Epithelial cell of proximal tubule (primary cell): ENCODE data around the gene ZSWIM1. TPM values are rescaled to one million over a fixed set of nuclear protein-coding genes. Genes with fewer than 3 reads are reported as not detected.
"Not testable (repeated sequence)": the region's sequence is repeated elsewhere in the genome, so short reads cannot be mapped to it uniquely, and the experiment has no call there.

Source experiments
- DNase-seq: peaks from one replicate; pipeline ENCODE4 v3.0.0-alpha.2; 2011; ENCODE audit warnings: low read depth
- H3K4me3 ChIP-seq: 2 replicates; pipeline ENCODE4 v1.5.1; 2011; ENCODE audit warnings: low read depth, mild to moderate bottlenecking, low read length
- CTCF ChIP-seq: conservative IDR thresholded peaks from 2 replicates; pipeline ENCODE4 v1.5.1; 2012; ENCODE audit warnings: low read depth, mild to moderate bottlenecking, low read length
- total RNA-seq: library from RNA; depleted of rRNA; stranded (reverse); fragments of >200 nt; gene quantifications from 2 replicates; pipeline ENCODE4 v1.2.3, GENCODE V29; 2015

The ZSWIM1 gene
- total RNA-seq, 1 donor from 2014 or later = 7.3 TPM

GRCh38 chr20:45921337-45922189, 40.5 kb downstream of the ZSWIM1 start:
- no peak for DNase-seq
- no peak for TF ChIP-seq CTCF
- H3K4me3 ChIP-seq = no peak overlapping the region

GRCh38 chr20:45924391-45925261, 43.6 kb downstream of the ZSWIM1 start:
- no peak for TF ChIP-seq CTCF
- no peak overlapping the region for H3K4me3 ChIP-seq
- DNase-seq = no peak

GRCh38 chr20:45925821-45926506, 44.9 kb downstream of the ZSWIM1 start:
- no peak for DNase-seq
- H3K4me3 ChIP-seq = no peak overlapping the region
- TF ChIP-seq CTCF = no peak

- no peak for DNase-seq
- H3K4me3 ChIP-seq = no peak overlapping the region
- TF ChIP-seq CTCF = no peak
These were observed 45.7 kb downstream of the ZSWIM1 start for GRCh38 chr20:45926731-45927070.

- DNase-seq = no peak
- TF ChIP-seq CTCF = no peak
- no peak overlapping the region for H3K4me3 ChIP-seq
These were observed 46.2 kb downstream of the ZSWIM1 start for GRCh38 chr20:45927071-45927878.

- not testable (repeated sequence) for H3K4me3 ChIP-seq, DNase-seq
These were observed 50.7 kb downstream of the ZSWIM1 start for GRCh38 chr20:45931680-45932079.
